ENCODE results near the gene CLDN1. TPM values are rescaled to one million over a fixed set of nuclear protein-coding genes. Genes with fewer than 3 reads are reported as not detected.

CLDN1 gene
- total RNA-seq, 6 experiments from 2014 or later, result 79.9 to 241 (median 135) TPM

- Histone ChIP-seq H3K36me3 (no peaks in the 10 kb centered on the region), H3K4me1 (peaks cover 0 to 18% (median 6%) of the 10 kb centered on the region in 4 donors), H3K4me3 (peak overlapping the region; percentile 73 to 83 (median 82)), H3K27ac (peak overlapping the region; percentile 93 to 98 (median 96)), H3K27me3 (no peaks in the 10 kb centered on the region), H3K9me3 (no peaks in the 10 kb centered on the region)
- peak; percentile 16 to 46 (median 37) for ATAC-seq
- TF ChIP-seq CTCF (IDR thresholded peaks at IDR 0.05) (no peak), POLR2A (IDR thresholded peaks at IDR 0.05) (no peak)
- intact Hi-C loops (cut with DNase I), result no loop called here
- DNase-seq, result peak in 1 of 3 donors; percentile 37
- 12% methylated on average over 8 of the region's 8 CpGs for WGBS (ENCODE audit: insufficient coverage, low coverage, low lambda C conversion rate, missing lambda C conversion rate)
Measured at GRCh38 chr3:190323246-190323626, 990 bp upstream of the CLDN1 start.

GRCh38 chr3:190322604-190323245 is 479 bp upstream of the CLDN1 start:
- no peaks in the 10 kb centered on the region for H3K9me3 ChIP-seq
- 3% methylated on average over 12 of the region's 12 CpGs for WGBS (ENCODE audit: insufficient coverage, low coverage, low lambda C conversion rate, missing lambda C conversion rate)
- TF ChIP-seq POLR2A (IDR thresholded peaks at IDR 0.05), result no peak
- peak in 1 of 4 donors; percentile 10 for TF ChIP-seq CTCF (IDR thresholded peaks at IDR 0.05)
- intact Hi-C loops (cut with DNase I), result no loop called here
- no peaks in the 10 kb centered on the region for H3K36me3 ChIP-seq
- H3K4me3 ChIP-seq, result peak overlapping the region; percentile 73 to 83 (median 82)
- ATAC-seq (peak; percentile 40 to 56 (median 42)), DNase-seq (peak in 1 of 3 donors; percentile 64)
- no peaks in the 10 kb centered on the region for H3K27me3 ChIP-seq
- H3K4me1 ChIP-seq, result peaks cover 0 to 15% (median 6%) of the 10 kb centered on the region in 4 donors
- H3K27ac ChIP-seq, result peak overlapping the region; percentile 93 to 98 (median 96)

- Histone ChIP-seq H3K27me3 (no peaks in the 10 kb centered on the region), H3K4me3 (peak overlapping the region; percentile 73 to 83 (median 82)), H3K4me1 (peaks cover 0 to 20% (median 0%) of the 10 kb centered on the region in 4 donors), H3K9me3 (no peaks in the 10 kb centered on the region), H3K36me3 (no peaks in the 10 kb centered on the region), H3K27ac (peak overlapping the region; percentile 93 to 98 (median 96))
- ATAC-seq (peak in 2 of 4 donors; percentile 2), DNase-seq (no peak)
- 27% methylated on average over 7 of the region's 7 CpGs for WGBS (ENCODE audit: insufficient coverage, low coverage, low lambda C conversion rate, missing lambda C conversion rate)
- TF ChIP-seq POLR2A (IDR thresholded peaks at IDR 0.05) (peak; percentile 39), CTCF (IDR thresholded peaks at IDR 0.05) (no peak)
- intact Hi-C loops (cut with DNase I), result no loop called here
Measured at GRCh38 chr3:190320594-190321362, 1.5 kb downstream of the CLDN1 start.

GRCh38 chr3:190319660-190320059 is 2.6 kb downstream of the CLDN1 start:
- H3K27me3 ChIP-seq, result no peaks in the 10 kb centered on the region
- peak; percentile 45 for TF ChIP-seq POLR2A (IDR thresholded peaks at IDR 0.05)
- TF ChIP-seq CTCF (IDR thresholded peaks at IDR 0.05), result no peak
- peak overlapping the region; percentile 73 to 83 (median 82) for H3K4me3 ChIP-seq
- DNase-seq, result no peak
- H3K9me3 ChIP-seq, result no peaks in the 10 kb centered on the region
- peak overlapping the region; percentile 93 to 98 (median 96) for H3K27ac ChIP-seq
- intact Hi-C loops (cut with DNase I), result no loop called here
- H3K4me1 ChIP-seq, result peaks cover 0 to 31% (median 0%) of the 10 kb centered on the region in 4 donors
- peak in 1 of 4 donors; percentile 29 for ATAC-seq
- no peaks in the 10 kb centered on the region for H3K36me3 ChIP-seq
- WGBS (ENCODE audit: insufficient coverage, low coverage, low lambda C conversion rate, missing lambda C conversion rate), result 37% methylated on average over 4 of the region's 4 CpGs

Measured in right lobe of liver (tissue), 6 donors.